HEK293 (cell line): ENCODE results near the gene STIM2.
A peak's percentile ranks its signal among the peaks of the same experiment; 100 is the strongest.

Experiments
- CTCF ChIA-PET: fragments of 350-600 bp; formaldehyde crosslinking; extraction: SDS; loops from one replicate; lab custom pipeline; 2021; ENCODE audit warnings: antibody characterized with exemption; lab: Yijun Ruan, JAX
- POLR2A ChIA-PET: fragments of 300-600 bp; formaldehyde crosslinking; extraction: SDS; loops from one replicate; lab custom pipeline; 2020; ENCODE audit warnings: antibody characterized with exemption, inconsistent platforms; lab: Yijun Ruan, JAX
- H3K27ac ChIP-seq: fragments of 200-500 bp; sonication (Bioruptor generic); 2 replicates; pipeline ENCODE4 v1.5.1; 2014; ENCODE audit warnings: low read depth, low read length, control low read depth, inconsistent platforms; ENCODE audit errors: extremely low read depth
- H3K36me3 ChIP-seq, 2 experiments: fragments of 200-500 bp in 1 of 2; sonication (Bioruptor generic) in 1 of 2; 1 replicate in 1 of 2; 2 replicates in 1 of 2; pipeline ENCODE4 v1.5.1; 2014 to 2017; ENCODE audit warnings: inconsistent platforms in 2 of 2, low read length in 2 of 2; ENCODE audit not compliant: control insufficient read depth in 2 of 2, insufficient read depth in 1 of 2
- H3K4me1 ChIP-seq: fragments of 200-500 bp; sonication (Bioruptor generic); 2 replicates; pipeline ENCODE4 v1.5.1; 2014; ENCODE audit warnings: mild to moderate bottlenecking, low read length, inconsistent platforms; ENCODE audit not compliant: control insufficient read depth, insufficient read depth
- H3K4me3 ChIP-seq: 2 replicates; pipeline ENCODE4 v1.5.1; 2011; ENCODE audit warnings: low read depth, mild to moderate bottlenecking, control low read depth, low read length, moderate library complexity
- H3K9me3 ChIP-seq: fragments of 200-500 bp; sonication (Bioruptor generic); 2 replicates; pipeline ENCODE4 v1.5.1; 2014; ENCODE audit warnings: low read depth, low read length, inconsistent platforms; ENCODE audit not compliant: control insufficient read depth, insufficient read depth
- KLF7 ChIP-seq: fragments of 450-650 bp; formaldehyde crosslinking; IDR thresholded peaks from 2 replicates; pipeline ENCODE4 v1.5.1; 2016; ENCODE audit warnings: missing biosample characterization, missing genetic modification characterization, borderline replicate concordance
- SALL2 ChIP-seq: fragments of 450-650 bp; formaldehyde crosslinking; IDR thresholded peaks from 2 replicates; pipeline ENCODE4 v1.5.0; 2017; ENCODE audit warnings: missing biosample characterization, mild to moderate bottlenecking, missing genetic modification characterization, borderline replicate concordance
- SP3 ChIP-seq: fragments of 450-650 bp; formaldehyde crosslinking; IDR thresholded peaks from 2 replicates; pipeline ENCODE4 v1.5.1; 2016; ENCODE audit warnings: missing biosample characterization, missing genetic modification characterization
- ZFHX2 ChIP-seq: fragments of 450-650 bp; formaldehyde crosslinking; conservative IDR thresholded peaks from 2 replicates; pipeline ENCODE4 v1.5.1; 2016; ENCODE audit warnings: missing biosample characterization, missing genetic modification characterization
- ZNF138 ChIP-seq: fragments of 450-650 bp; formaldehyde crosslinking; IDR thresholded peaks from 2 replicates; pipeline ENCODE4 v1.5.1; 2016; ENCODE audit warnings: missing biosample characterization, missing genetic modification characterization, borderline replicate concordance
- ZNF155 ChIP-seq: fragments of 450-650 bp; formaldehyde crosslinking; IDR thresholded peaks from 2 replicates; pipeline ENCODE4 v1.5.1; 2016; ENCODE audit warnings: missing biosample characterization, missing genetic modification characterization
- ZNF18 ChIP-seq: fragments of 450-650 bp; formaldehyde crosslinking; IDR thresholded peaks from 2 replicates; pipeline ENCODE4 v1.5.1; 2016; ENCODE audit warnings: missing biosample characterization, missing genetic modification characterization
- ZNF2 ChIP-seq: fragments of 450-650 bp; formaldehyde crosslinking; IDR thresholded peaks from 2 replicates; pipeline ENCODE4 v1.5.1; 2016; ENCODE audit warnings: missing biosample characterization, missing genetic modification characterization
- ZNF202 ChIP-seq: fragments of 450-650 bp; formaldehyde crosslinking; IDR thresholded peaks from 2 replicates; pipeline ENCODE4 v1.5.1; 2016; ENCODE audit warnings: missing biosample characterization, missing genetic modification characterization, borderline replicate concordance
- ZNF335 ChIP-seq: fragments of 450-650 bp; formaldehyde crosslinking; conservative IDR thresholded peaks from 2 replicates; pipeline ENCODE4 v1.5.1; 2016; ENCODE audit warnings: missing biosample characterization, missing genetic modification characterization
- ZNF416 ChIP-seq: fragments of 450-650 bp; formaldehyde crosslinking; IDR thresholded peaks from 2 replicates; pipeline ENCODE4 v1.5.1; 2016; ENCODE audit warnings: missing biosample characterization, missing genetic modification characterization
- ZNF433 ChIP-seq: fragments of 450-650 bp; formaldehyde crosslinking; IDR thresholded peaks from 2 replicates; pipeline ENCODE4 v1.5.1; 2016; ENCODE audit warnings: missing biosample characterization, missing genetic modification characterization, low read depth
- ZNF473 ChIP-seq: fragments of 450-650 bp; formaldehyde crosslinking; IDR thresholded peaks from 2 replicates; pipeline ENCODE4 v1.5.1; 2017; ENCODE audit warnings: missing biosample characterization, missing genetic modification characterization
- ZNF549 ChIP-seq: fragments of 450-650 bp; IDR thresholded peaks from 2 replicates; pipeline ENCODE4 v1.5.1; 2018; ENCODE audit warnings: missing biosample characterization, missing genetic modification characterization, mild to moderate bottlenecking, inconsistent platforms, moderate library complexity
- ZNF561 ChIP-seq: fragments of 450-650 bp; IDR thresholded peaks from 2 replicates; pipeline ENCODE4 v1.5.1; 2018; ENCODE audit warnings: missing biosample characterization, missing genetic modification characterization, borderline replicate concordance
- ZNF654 ChIP-seq: fragments of 450-650 bp; formaldehyde crosslinking; IDR thresholded peaks from 2 replicates; pipeline ENCODE4 v1.5.1; 2016; ENCODE audit warnings: low read depth, missing biosample characterization, missing genetic modification characterization
- ZNF785 ChIP-seq: fragments of 450-650 bp; formaldehyde crosslinking; IDR thresholded peaks from 2 replicates; pipeline ENCODE4 v1.5.1; 2016; ENCODE audit warnings: missing biosample characterization, missing genetic modification characterization
- TF ChIP-seq, protein P1 (sequence below): fragments of 450-650 bp; formaldehyde crosslinking; IDR thresholded peaks from 2 replicates; pipeline ENCODE4 v1.5.1; 2016; ENCODE audit warnings: missing biosample characterization, missing genetic modification characterization
- TF ChIP-seq, protein P2 (sequence below): fragments of 450-650 bp; formaldehyde crosslinking; IDR thresholded peaks from 2 replicates; pipeline ENCODE4 v1.5.1; 2016; ENCODE audit warnings: missing biosample characterization, missing genetic modification characterization
- TF ChIP-seq, protein P3 (sequence below): fragments of 450-650 bp; formaldehyde crosslinking; IDR thresholded peaks from 2 replicates; pipeline ENCODE4 v1.5.1; 2016; ENCODE audit warnings: missing biosample characterization, missing genetic modification characterization

STIM2 gene

DNA sequence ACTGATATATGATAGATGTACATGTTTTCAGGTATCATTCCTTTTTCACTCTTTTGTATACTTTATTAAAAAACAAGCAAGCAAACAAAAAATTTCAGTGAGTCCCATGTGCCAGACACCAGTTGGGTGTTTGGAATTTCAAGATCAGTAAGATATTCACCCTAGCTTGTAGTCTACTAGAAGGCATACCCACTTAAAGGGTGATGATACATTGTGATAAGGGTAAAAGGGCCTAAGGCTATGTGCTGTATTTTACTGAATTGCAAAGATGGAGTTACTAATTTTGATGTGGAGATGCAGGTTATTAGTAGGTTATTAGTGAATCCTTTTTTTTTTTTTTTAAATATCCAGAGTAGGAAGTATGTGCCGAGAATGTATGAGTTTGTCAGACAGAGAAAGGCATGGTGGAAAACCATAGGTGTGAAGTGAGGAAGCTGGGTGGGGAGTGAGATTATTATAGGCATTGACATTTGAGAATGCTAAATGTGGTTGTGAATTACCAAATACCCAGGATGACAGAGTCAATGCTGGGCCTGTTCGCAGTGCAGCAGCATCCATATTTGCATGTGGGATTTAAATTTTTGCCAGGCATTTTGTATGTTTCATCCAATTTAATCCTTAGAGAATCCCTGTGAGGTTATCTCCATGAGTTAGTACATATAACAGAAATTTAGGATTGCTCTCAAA is 10.1 kb downstream of the STIM2 start:
- TF ChIP-seq ZNF473 (tag by site-specific recombination): no peak
- peak; percentile 71; the same call in 1 of the 2 replicates for TF ChIP-seq ZNF18
- POLR2A ChIA-PET: no interaction called here
- CTCF ChIA-PET: interaction anchor here (0.6 to 0.7 kb wide), 2 partner anchors 43 to 213 kb away, joined by 4 to 5 read pairs; no protein-coding TSS in a partner anchor
- no peaks in the 10 kb centered on the region for H3K36me3 ChIP-seq
- no peak overlapping the region for H3K4me3 ChIP-seq
- no peak overlapping the region for H3K27ac ChIP-seq
- H3K9me3 ChIP-seq: no peaks in the 10 kb centered on the region
- peaks cover 10% of the 10 kb centered on the region for H3K4me1 ChIP-seq

GRCh38 chr4:26871611-26872010 is 11.0 kb downstream of the STIM2 start:
- Histone ChIP-seq H3K27ac (no peak overlapping the region), H3K4me1 (peaks cover 7% of the 10 kb centered on the region), H3K4me3 (no peak overlapping the region), H3K9me3 (no peaks in the 10 kb centered on the region), H3K36me3 (no peaks in the 10 kb centered on the region)
- CTCF ChIA-PET: interaction anchor here (0.7 kb wide), 1 partner anchor 268 kb away, joined by 3 read pairs; no protein-coding TSS in a partner anchor
- TF ChIP-seq ZNF785 (tag by site-specific recombination) (no peak), ZFHX2 (tag by site-specific recombination) (peak; percentile 23; the same call in 1 of the 2 replicates), ZNF18 (peak; percentile 49; the same call in 1 of the 2 replicates)
- POLR2A ChIA-PET: interaction anchor here (0.7 kb wide), 1 partner anchor 15 kb away, joined by 6 read pairs; no protein-coding TSS in a partner anchor

- POLR2A ChIA-PET: no interaction called here
- CTCF ChIA-PET: no interaction called here
Measured at GRCh38 chr4:26873391-26874026, 12.9 kb downstream of the STIM2 start.

More at GRCh38 chr4:26873391-26874026, 12.9 kb downstream of the STIM2 start:
- no peak overlapping the region for H3K27ac ChIP-seq
- H3K9me3 ChIP-seq: no peaks in the 10 kb centered on the region
- H3K4me1 ChIP-seq: peaks cover 4% of the 10 kb centered on the region; the same call in 1 of the 2 replicates
- H3K36me3 ChIP-seq: no peaks in the 10 kb centered on the region
- H3K4me3 ChIP-seq: no peak overlapping the region
- TF ChIP-seq ZNF433 (tag by site-specific recombination) (no peak), ZNF416 (no peak), ZNF654 (tag by site-specific recombination) (no peak), ZNF335 (tag by site-specific recombination) (no peak), SALL2 (tag by site-specific recombination) (no peak), ZNF155 (tag by site-specific recombination) (no peak), ZNF549 (tag by site-specific recombination) (no peak), SP3 (tag by site-specific recombination) (no peak), KLF7 (tag by site-specific recombination) (no peak), ZNF202 (no peak), ZNF561 (no peak), ZNF138 (tag by site-specific recombination) (no peak), ZNF2 (tag by site-specific recombination) (no peak)
- TF ChIP-seq, protein P1, sequence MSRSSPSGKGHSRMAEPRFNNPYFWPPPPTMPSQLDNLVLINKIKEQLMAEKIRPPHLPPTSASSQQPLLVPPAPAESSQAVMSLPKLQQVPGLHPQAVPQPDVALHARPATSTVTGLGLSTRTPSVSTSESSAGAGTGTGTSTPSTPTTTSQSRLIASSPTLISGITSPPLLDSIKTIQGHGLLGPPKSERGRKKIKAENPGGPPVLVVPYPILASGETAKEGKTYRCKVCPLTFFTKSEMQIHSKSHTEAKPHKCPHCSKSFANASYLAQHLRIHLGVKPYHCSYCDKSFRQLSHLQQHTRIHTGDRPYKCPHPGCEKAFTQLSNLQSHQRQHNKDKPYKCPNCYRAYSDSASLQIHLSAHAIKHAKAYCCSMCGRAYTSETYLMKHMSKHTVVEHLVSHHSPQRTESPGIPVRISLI: no peak
- TF ChIP-seq, protein P2, sequence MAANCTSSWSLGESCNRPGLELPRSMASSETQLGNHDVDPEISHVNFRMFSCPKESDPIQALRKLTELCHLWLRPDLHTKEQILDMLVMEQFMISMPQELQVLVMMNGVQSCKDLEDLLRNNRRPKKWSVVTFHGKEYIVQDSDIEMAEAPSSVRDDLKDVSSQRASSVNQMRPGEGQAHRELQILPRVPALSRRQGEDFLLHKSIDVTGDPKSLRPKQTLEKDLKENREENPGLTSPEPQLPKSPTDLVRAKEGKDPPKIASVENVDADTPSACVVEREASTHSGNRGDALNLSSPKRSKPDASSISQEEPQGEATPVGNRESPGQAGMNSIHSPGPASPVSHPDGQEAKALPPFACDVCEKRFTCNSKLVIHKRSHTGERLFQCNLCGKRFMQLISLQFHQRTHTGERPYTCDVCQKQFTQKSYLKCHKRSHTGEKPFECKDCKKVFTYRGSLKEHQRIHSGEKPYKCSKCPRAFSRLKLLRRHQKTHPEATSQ: no peak
- TF ChIP-seq, protein P3, sequence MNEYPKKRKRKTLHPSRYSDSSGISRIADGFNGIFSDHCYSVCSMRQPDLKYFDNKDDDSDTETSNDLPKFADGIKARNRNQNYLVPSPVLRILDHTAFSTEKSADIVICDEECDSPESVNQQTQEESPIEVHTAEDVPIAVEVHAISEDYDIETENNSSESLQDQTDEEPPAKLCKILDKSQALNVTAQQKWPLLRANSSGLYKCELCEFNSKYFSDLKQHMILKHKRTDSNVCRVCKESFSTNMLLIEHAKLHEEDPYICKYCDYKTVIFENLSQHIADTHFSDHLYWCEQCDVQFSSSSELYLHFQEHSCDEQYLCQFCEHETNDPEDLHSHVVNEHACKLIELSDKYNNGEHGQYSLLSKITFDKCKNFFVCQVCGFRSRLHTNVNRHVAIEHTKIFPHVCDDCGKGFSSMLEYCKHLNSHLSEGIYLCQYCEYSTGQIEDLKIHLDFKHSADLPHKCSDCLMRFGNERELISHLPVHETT (tag by site-specific recombination): no peak
